GM21390 (cell line): ENCODE data around the gene PLXNA3.

Experiments used
- ATAC-seq: cut with Tn5 transposase; IDR thresholded peaks from one replicate; pipeline ENCODE4 v1.9.1; 2021; ENCODE audit not compliant: unreplicated experiment

Gene PLXNA3

DNA sequence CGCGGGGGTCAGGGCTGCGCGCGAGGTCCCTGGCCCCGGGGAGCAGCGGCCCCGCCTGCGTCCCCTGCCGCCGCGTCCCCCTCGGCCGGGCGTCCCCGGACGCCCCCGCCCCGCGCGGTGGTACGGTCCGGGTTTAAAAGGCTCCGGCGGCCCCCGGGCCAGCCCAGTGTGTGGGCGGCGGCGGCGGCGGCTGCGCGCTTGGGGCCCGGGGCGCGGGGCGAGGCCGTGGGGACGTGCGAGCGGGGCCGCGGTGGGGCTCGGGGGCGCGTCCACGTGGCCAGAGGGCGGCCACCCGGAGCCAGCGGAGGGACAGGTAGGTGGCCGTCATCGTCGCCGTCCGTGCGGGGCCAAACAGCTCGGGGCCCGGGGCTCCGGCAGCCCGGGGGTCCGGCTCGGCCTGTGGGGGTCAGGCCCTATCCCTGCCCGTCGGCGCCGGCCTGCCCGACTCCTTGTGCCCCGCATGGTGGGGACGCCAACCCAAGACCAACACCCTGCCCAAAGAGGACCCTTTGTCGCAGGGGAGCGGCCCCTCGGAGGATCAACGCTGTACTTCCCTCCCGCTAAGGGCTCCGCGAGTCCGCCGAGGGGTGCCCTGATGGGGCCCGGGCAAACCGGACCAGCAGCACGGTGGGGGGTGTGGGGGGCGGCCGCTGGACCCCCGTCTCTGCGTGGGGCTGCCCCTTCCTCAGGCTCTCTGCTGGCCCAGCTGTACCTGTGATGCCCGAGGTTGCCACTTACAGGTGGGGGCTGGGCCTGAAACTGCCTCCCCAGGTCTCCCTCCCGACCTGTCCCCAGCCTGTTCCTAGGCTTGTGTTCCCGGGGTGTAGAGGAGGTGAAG is at the start of gene PLXNA3:
TSS of gene PLXNA3 (plus strand) at position 166 of the 838 bp plus-strand sequence. CDS start 1,903 bp downstream, outside the sequence.
- ATAC-seq = peak; percentile 61

DNA sequence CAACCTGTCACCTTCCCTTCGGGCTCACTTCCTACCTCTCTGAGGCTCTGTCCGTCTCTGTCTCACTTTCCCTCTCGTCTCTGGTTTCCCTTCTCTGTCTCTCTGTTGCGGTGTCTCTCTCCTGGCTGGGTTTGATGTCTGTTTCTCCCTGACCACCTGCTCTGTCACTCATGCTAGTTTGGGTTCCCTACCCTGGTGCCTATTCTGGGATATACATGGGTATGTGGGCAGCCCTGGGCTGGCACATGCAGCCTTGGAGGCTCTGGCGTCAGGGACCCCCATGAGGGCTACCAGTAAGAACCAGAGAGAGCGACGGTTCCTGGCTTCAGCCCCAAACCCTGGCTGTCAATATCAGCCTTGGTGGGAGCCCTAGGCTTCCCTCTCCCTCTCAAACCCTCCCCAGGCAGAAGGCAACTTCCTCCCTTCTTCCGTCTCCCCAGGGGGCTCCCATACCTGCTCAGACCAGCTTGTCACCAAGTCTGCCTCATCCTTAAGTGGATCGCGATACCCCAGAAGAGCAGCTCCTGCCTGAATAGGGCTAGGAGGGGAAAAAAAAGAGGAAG is 49.3 kb upstream of the PLXNA3 start:
- ATAC-seq = no peak

DNA sequence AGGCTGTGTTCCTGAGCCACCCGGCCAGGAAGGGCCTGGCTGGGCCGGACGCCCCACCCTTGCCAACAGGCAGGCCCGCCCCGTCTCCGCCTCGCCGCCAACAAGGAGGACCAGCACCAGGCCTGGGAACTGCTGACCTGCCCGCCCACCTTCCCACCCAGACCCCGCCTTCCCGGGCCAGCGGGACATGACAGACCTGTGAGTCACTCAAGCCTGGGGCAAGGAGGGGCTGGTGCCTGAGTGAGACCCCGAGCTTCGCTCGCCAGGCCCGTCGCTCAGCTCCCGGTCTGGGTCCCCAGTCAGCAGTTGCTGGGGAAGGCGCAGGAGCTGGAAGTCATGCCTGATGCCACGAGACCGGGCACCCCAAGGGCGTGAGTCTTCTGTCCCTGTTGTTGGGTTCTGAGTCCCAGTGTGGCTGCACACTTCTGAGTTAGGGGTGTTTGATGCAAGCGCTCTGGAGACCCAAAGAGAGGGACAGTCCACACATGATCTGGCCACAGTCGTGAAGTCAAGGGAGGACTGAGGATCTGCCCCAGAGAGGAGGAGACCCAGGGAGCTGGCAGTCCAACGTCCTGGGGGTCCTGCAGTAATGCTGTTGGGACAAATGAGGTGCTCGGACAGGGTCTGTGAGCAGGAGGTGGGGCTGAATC is 48.7 kb upstream of the PLXNA3 start, which contains the start of gene DNASE1L1:
TSS of gene DNASE1L1 (minus strand) at position 33 of the 650 bp plus-strand sequence. CDS start 3,686 bp downstream, outside the sequence.
- peak; percentile 46 for ATAC-seq

DNA sequence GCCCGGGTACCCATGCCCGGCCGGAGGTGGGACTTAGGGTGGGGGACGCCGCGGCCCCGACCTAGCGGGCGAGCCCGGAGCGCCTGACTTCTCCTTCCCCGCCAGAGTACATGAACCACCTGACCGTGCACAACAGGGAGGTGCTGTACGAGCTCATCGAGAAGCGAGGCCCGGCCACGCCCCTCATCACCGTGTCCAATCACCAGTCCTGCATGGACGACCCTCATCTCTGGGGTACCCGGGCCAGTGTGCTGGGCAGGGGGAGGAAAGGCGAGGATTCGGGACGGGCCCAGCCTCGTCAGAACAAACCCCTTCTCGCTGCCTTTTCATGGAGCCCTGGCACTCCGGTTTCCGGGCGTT is 46.1 kb upstream of the PLXNA3 start:
- ATAC-seq = peak; percentile 62

DNA sequence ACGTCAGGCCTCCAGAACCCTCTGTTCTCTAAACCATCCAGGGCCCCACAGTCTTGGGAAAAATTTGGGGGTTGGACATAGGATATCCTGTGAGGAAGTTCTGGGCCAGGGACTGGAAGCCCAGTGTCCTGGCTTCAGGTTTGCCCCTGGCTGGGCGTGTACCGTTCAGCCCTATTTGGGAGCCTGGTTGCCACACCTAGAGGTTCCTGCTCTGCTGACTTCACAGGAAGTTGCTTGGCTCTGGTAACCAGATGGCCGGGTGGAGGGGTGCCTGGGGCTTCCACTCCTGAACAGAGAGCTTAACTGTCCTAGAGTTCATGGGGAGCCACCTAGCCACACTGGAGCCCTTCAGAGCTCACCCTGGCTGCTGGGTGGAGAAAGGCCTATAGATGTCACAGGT is 45.6 kb upstream of the PLXNA3 start:
- no peak for ATAC-seq

DNA sequence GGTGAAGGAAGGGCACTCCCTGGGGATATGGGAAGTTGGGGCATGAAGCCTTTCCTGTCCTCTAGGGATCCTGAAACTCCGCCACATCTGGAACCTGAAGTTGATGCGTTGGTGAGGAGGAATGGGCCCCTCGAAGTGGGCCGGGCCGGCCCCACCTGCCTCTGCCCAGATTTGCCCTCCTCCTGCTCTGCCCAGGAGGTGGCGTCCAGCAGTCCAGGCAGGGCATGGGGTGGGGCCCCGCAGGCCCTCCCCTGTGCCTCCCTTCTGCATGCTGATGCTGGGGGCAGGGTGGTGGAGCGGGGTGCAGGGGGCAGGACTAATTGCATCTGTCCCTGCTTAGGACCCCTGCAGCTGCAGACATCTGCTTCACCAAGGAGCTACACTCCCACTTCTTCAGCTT is 44.9 kb upstream of the PLXNA3 start:
- no peak for ATAC-seq

DNA sequence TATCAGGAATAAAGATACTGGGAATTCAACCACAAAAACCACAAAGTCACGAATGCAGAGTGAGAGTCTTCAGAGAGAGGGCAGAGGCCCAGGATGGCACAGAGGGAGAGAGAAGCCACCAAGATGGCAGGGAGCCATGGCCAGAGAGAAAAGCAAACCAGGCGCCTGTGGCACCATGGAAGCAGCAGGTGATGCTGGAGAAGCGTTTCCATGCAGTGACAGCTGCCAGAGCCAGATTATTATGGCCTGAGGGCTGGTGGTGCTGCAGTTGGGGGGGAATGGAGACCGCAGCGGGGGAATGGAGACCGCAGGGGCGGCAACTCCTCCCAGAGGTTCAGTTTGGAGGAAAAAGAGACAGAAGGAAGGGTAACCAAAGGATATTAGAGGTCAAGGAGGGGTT is 40.9 kb upstream of the PLXNA3 start:
- no peak for ATAC-seq

DNA sequence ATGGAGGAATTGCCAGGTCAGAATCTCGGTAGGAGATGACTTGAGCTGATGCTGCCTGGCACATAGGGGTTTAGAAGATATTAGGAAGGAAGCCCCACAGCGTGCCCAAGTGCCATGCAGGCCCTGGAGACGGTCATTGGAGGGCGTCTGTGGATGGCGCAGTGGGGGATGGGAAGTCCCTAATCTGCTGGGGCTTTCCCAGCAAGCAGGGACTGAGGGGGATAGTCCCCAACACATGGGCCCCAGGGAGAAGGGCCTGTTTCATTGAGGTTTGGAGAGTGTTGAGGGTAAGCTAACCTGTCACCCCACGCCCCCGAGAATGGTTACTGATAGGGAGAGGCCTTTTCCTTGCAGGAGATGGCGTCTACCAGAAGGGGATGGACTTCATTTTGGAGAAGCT is 38.9 kb upstream of the PLXNA3 start:
- ATAC-seq = no peak

DNA sequence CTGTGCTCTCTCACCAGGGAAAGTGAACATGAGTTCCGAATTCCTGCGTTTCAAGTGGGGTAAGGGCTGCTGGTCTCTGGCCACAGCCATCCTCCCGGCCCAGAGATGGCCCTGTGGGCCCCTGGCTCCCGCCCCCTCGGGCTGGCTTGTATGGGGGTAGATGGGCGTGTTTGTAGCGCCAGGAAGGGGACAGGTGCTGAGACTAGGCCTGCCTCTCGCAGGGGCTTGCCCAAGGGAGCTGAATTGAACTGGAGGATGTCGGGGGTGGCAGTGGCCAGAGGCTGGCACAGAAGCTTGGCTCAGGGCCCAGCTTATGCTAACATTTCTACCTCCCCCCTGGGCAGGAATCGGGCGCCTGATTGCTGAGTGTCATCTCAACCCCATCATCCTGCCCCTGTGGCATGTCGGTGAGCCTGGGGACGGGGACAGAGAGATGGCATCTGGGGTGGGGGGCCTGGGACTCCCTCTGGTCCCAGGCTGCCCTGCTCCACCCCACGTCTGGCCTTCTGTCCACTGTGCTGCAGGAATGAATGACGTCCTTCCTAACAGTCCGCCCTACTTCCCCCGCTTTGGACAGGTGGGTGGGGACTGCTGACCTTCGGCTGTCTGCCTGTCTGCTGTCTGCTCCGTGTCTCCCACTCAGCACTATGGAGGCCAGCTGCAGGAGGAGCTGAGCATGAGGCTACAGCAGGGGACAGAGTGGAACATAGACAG is 38.2 kb upstream of the PLXNA3 start:
- ATAC-seq = no peak

DNA sequence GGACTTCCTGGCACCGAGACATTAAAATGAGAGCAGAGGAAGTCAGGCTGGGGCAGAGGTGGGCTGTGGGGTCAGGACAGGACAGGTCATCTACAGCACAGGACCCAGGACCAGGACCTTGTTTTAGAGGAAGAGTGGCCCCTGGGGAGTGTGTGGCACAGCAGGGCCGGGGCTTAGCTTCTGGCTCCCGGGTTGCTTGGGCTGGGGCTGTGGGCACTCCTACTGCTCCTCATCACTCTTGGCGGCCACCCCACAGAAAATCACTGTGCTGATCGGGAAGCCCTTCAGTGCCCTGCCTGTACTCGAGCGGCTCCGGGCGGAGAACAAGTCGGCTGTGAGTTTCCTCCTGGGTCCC is 37.7 kb upstream of the PLXNA3 start:
- no peak for ATAC-seq

DNA sequence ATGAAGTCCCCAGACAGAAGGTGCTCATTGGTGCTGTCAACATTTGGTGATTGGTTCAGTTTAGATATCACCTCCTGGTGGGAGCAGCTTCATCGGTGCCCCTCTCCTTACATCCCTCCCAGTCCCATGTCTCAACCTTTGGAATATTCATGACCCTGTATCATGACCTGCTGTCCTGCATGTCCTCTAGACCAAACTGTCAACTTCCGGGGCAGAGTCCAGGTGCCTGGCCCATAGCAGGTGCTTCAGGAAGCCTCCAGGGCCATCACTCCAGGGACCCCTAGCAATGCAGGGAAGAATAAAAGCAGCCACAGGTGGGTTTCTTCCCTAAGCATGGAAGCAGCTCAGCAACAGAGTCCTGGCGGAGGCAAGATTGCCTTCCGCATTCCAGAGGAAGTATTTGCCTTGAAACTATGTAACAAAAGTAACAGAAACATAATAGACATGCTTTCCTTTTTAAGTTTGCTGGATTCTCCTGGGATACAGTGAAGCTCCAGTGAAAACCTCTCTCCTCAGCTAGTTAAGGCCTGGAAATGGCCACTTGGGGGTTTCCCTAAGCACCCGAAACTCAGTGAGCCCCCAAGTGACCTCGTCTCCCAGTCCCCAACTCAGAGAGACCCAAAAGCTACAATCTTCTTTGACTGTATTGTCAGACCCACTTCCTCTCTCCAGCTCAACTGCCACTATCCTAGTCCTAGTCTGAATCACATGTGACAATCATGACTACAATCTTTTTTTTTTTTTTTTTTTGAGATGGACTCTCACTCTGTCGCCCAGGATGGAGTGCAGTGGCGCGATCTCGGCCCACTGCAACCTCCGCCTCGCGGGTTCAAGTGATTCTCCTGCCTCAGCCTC is 30.9 kb upstream of the PLXNA3 start:
- ATAC-seq = no peak

DNA sequence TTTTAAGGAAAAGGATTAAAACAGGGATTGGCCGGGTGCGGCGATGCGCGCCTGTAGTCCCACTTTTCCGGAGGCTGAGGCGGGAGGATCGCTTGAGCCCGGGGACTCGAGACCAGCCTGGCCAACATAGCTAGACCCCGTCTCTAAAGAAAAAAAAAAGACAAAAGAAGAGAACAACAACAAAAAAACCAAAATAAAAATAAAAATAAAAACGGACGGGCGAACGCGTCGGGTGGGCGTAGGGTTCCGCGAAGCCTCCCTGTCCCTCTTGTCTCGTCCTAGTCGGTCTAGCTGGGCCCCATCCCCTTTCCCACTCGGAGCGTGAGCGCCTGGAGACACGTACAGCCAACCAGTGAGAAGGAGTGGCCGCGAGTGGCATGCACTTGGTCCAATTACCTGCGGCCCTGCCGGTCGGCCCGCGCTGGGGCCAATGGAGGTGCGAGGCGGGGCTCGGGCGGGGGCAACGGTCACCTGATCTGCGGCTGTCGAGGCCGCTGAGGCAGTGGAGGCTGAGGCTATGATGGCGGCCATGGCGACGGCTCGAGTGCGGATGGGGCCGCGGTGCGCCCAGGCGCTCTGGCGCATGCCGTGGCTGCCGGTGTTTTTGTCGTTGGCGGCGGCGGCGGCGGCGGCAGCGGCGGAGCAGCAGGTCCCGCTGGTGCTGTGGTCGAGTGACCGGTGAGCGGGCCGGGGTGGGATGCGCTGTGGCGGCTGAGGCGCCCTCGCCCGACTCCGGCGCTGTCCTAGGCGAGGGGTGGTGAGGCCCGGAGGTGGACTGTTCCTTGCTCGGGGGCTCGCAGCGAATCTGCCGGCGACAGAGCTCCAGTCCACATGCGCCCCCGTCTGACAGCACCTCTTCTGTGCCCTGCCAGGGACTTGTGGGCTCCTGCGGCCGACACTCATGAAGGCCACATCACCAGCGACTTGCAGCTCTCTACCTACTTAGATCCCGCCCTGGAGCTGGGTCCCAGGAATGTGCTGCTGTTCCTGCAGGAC is 29.6 kb upstream of the PLXNA3 start, which contains the start of gene ATP6AP1:
TSS of gene ATP6AP1 (plus strand) at position 502 of the 996 bp plus-strand sequence. CDS start at position 518, 16 bp downstream.
- ATAC-seq = peak; percentile 95

DNA sequence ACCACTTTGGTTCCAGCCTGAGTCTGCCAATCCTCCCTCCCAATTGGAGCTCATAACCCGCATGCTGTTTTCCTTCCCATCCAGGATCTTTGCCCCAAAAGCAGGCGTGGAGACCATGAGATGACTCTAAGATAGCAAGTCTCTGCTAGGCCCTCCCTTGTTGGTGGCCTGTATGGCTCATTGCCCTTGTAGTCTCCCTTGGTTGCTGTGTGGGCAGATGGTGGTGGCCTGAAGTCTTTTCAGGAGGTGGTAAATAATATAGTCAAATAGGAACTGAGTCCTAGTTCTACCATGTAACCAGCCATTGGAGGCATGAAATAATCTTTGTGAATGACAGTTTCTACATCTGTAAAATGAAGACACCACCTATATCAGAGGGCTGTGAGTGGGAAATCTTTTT is 28.4 kb upstream of the PLXNA3 start:
- ATAC-seq = no peak

DNA sequence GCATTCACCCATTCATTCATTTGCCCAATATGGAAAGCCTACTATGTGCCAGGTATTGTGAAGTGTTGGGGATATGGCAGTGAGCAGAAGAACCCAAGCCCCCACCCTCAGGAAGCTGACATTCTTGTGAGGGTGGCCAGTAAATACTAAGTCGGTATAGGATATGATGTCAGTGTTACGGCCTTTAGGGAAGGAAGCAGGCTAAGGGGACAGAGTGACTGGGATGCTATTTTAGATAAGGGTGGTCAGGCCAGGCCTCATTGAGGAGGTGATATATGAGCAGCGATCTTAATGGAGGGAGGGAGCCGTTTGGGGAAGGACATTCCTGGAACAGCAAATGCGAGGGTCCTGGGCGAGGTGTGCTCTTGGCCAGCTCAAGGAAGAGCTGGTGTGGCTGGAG is 27.6 kb upstream of the PLXNA3 start:
- no peak for ATAC-seq

DNA sequence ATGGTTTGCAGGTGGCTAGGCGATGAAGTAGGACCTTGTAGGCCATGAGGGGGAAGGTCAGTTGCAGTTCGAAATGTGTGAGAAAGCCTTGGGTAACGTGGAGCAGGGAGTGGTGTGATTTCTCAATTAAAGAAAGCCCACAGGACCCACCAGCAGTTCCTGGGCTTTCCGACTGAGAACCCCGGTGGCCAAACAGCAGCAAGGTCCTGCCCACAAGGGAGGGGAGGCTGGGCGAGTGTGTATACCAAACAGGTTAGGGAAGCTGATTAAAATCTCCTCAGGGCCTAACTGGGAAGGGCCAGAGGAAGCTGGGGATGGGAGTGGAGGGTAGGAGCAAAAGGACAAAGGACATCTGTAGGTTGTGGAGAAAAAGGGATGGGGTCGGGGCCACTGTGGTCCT is 27.2 kb upstream of the PLXNA3 start:
- no peak for ATAC-seq

DNA sequence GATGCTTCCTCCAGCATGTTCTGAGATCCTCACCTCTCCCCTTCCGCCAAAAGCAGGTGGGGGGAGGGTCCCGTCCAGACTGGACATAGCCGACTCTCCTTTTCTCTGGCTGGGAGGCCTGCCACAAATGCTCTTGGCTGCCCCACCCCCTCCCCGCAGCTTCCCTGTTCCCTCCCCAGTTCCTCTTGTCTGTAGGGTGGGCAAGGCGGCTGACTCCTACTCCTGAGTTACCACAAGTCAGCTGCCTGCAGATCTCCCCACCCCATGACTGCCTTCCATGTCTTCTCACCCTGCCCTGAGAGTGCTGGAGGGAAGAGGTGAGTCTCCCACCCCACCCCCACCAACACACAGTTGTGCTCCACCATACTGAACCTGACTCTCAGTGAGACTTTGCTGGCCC is 26.7 kb upstream of the PLXNA3 start:
- no peak for ATAC-seq

DNA sequence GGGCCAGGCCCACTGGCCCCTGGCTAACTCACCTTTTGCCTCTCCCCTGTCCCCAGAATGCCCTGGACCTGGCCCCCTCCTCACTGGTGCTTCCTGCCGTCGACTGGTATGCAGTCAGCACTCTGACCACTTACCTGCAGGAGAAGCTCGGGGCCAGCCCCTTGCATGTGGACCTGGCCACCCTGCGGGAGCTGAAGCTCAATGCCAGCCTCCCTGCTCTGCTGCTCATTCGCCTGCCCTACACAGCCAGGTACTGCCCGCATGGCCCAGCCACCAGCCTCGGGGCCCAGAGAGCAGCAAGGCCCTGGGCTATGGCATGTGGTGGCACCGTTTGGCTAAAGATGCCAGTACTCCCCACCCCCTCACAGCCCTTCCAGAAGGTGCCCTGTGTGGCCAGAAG is 25.9 kb upstream of the PLXNA3 start:
- ATAC-seq = no peak

DNA sequence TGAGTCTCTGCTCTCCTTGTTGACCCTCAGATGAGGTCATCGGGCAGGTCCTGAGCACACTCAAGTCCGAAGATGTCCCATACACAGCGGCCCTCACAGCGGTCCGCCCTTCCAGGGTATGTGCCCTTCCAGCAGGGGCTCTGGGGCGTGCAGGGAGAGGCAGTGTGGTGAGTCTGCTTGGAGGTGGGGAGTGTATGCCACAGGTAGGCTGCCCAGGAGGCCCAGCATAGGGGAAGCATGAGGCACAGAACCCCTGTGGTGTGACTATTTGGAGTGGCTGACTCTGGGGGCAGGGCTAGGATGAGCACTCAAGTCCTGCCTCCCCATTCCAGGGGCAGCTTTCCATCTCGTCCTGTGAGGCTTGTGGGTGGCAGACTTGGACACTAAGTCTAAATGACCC is 24.5 kb upstream of the PLXNA3 start:
- no peak for ATAC-seq
